ENCODE results near the gene ITGA7.
"Not testable (repeated sequence)": the region's sequence is repeated elsewhere in the genome, so short reads cannot be mapped to it uniquely, and the experiment has no call there.

Gene ITGA7

DNA sequence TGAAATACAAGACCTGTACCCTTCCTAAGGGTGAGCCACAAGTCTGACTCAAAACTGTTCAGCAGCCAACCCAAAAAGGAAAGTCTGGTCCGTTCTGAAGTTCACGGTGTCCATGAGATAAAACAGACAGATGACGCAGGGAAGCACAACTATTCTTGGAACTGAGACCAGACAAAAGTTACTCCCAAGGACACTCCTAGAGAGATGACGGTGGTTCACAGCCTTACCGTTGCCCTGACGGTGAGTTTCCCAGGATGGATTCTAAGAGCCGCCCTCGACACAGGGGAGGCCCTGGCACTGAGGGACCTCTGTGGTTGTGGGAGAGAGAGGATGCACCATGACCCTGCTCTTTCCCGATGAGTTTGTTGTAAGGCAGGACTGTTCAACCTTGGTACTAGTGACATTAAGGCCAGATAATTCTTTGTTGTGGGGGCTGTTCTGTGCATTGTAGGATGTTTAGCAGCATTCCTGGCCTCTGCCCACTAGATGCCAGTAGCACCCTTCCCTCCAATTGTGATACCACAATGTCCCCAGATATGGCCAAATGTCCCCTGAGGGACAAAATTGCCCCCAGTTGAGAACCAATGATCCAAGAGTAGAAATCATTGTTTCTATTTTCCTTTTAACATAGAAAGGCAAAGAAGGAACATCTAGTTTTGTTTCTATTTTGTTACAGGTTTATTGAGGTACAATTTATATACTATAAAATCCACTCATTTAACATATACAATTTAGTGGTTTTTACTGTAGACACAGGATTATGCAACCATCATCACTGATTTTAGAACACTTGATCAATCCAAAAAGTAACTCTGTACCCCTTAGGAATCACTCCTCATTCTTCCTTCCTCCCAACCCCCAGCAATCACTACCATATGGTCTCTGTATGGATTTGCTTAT, 48.0 kb downstream of the ITGA7 start:
- Histone ChIP-seq H2AFZ (ENCODE audit: low read depth, low read length) (no peak overlapping the region), H3K4me1 (ENCODE audit: insufficient read depth, low read length) (no peaks in the 10 kb centered on the region), H3K27me3 (ENCODE audit: insufficient read depth, low read length) (peaks cover 4% of the 10 kb centered on the region), H3K4me3 (ENCODE audit: low read length) (no peak overlapping the region), H3K9me3 (ENCODE audit: low read length) (no peaks in the 10 kb centered on the region), H3K36me3 (ENCODE audit: insufficient read depth, low read length) (no peaks in the 10 kb centered on the region)

- H3K4me1 ChIP-seq (ENCODE audit: insufficient read depth, low read length), result no peaks in the 10 kb centered on the region
- no peak overlapping the region for H3K4me3 ChIP-seq (ENCODE audit: low read length)
- no peaks in the 10 kb centered on the region for H3K9me3 ChIP-seq (ENCODE audit: low read length)
- H2AFZ ChIP-seq (ENCODE audit: low read depth, low read length), result no peak overlapping the region
- H3K27me3 ChIP-seq (ENCODE audit: insufficient read depth, low read length), result peaks cover 4% of the 10 kb centered on the region
- H3K36me3 ChIP-seq (ENCODE audit: insufficient read depth, low read length), result no peaks in the 10 kb centered on the region
Observed at GRCh38 chr12:55658635-55659391, 48.9 kb downstream of the ITGA7 start.

DNA sequence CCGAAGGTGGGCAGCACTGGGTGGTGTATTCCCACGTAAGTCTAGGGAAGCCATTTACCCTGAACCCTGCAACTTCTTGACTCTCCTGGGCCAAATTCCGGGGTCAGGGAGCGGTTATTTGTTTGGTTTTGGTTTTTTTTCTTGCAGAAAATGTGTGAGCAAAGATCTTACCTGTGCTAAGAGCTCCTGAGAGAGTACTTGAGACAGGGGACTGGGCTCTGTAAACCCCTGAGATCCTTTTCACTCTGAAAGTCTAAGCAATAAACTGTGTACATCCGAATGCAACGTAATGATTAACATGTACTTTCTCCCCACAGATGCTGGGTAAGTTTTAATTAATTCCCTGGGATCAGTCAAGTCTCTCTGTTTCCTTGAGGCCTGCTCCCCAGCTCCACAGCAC, 49.5 kb downstream of the ITGA7 start:
- Histone ChIP-seq H2AFZ (ENCODE audit: low read depth, low read length) (no peak overlapping the region), H3K9me3 (ENCODE audit: low read length) (no peaks in the 10 kb centered on the region), H3K4me1 (ENCODE audit: insufficient read depth, low read length) (no peaks in the 10 kb centered on the region), H3K27me3 (ENCODE audit: insufficient read depth, low read length) (peaks cover 4% of the 10 kb centered on the region), H3K36me3 (ENCODE audit: insufficient read depth, low read length) (no peaks in the 10 kb centered on the region), H3K4me3 (ENCODE audit: low read length) (no peak overlapping the region)

- Histone ChIP-seq H3K4me3 (ENCODE audit: low read length) (no peak overlapping the region), H3K36me3 (ENCODE audit: insufficient read depth, low read length) (no peaks in the 10 kb centered on the region), H2AFZ (ENCODE audit: low read depth, low read length) (no peak overlapping the region), H3K4me1 (ENCODE audit: insufficient read depth, low read length) (no peaks in the 10 kb centered on the region), H3K27me3 (ENCODE audit: insufficient read depth, low read length) (peaks cover 4% of the 10 kb centered on the region), H3K9me3 (ENCODE audit: low read length) (no peaks in the 10 kb centered on the region)
Observed at GRCh38 chr12:55657212-55657611, 50.5 kb downstream of the ITGA7 start.

DNA sequence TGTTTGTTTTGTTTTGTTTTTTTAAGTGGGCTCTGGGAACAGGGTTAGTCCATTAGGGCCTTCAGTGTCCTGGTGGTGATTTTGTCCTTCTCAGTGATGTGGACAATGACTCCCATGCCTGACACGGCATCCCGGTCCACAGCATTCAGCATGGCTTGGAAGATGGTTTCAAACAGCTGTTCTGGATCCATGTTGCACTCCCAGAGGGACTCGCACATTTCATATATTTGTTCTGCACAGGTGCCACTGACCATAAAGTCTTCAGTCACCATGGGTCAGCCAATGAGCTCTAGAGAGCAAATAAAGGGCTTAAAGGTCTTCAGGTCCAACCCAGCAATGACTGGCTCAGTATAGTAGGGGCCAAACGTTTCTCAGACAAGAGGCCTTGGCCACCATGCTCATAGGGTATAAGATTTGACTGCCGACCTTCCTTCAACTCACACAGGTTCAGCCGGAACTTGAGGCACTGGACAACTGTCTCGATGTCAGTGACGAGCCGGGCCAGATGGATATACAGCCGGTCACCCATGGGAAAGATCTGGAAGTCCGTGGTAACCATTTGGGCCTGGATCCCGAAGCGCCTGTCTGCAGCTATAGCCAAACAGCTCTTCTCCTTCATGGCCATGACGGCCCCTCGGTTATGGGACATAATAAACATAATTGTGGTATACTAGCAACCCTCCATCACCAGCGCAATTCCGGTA, 53.0 kb downstream of the ITGA7 start:
- H2AFZ ChIP-seq (ENCODE audit: low read depth, low read length), result no peak overlapping the region
- no peaks in the 10 kb centered on the region for H3K9me3 ChIP-seq (ENCODE audit: low read length)
- no peaks in the 10 kb centered on the region for H3K36me3 ChIP-seq (ENCODE audit: insufficient read depth, low read length)
- peaks cover 4% of the 10 kb centered on the region for H3K27me3 ChIP-seq (ENCODE audit: insufficient read depth, low read length)
- no peak overlapping the region for H3K4me3 ChIP-seq (ENCODE audit: low read length)
- no peaks in the 10 kb centered on the region for H3K4me1 ChIP-seq (ENCODE audit: insufficient read depth, low read length)

DNA sequence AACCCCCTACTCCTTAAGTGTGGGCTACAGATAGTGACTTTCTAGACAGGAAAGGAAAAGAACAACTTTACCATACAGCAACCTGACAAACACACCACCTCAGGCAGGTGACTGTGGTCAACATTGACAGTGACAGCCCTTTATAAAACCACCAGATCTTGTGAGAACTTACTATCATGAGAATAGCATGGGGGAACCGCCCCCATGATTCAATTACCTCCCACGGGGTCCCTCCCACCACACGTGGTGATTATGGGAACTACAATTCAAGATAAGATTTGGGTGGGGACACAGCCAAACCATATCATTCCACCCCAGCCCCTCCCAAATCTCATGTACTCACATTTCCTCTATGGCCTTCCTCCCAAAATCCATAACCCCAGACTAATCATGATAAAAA, 54.7 kb downstream of the ITGA7 start:
- Histone ChIP-seq H2AFZ (ENCODE audit: low read depth, low read length) (no peak overlapping the region), H3K9me3 (ENCODE audit: low read length) (no peaks in the 10 kb centered on the region), H3K27me3 (ENCODE audit: insufficient read depth, low read length) (peaks cover 4% of the 10 kb centered on the region), H3K4me1 (ENCODE audit: insufficient read depth, low read length) (no peaks in the 10 kb centered on the region), H3K4me3 (ENCODE audit: low read length) (no peak overlapping the region), H3K36me3 (ENCODE audit: insufficient read depth, low read length) (no peaks in the 10 kb centered on the region)

GRCh38 chr12:55652352-55652751, 55.4 kb downstream of the ITGA7 start:
- no peaks in the 10 kb centered on the region for H3K36me3 ChIP-seq (ENCODE audit: insufficient read depth, low read length)
- no peaks in the 10 kb centered on the region for H3K9me3 ChIP-seq (ENCODE audit: low read length)
- H3K27me3 ChIP-seq (ENCODE audit: insufficient read depth, low read length), result no peaks in the 10 kb centered on the region
- no peaks in the 10 kb centered on the region for H3K4me1 ChIP-seq (ENCODE audit: insufficient read depth, low read length)
- no peak overlapping the region for H2AFZ ChIP-seq (ENCODE audit: low read depth, low read length)
- H3K4me3 ChIP-seq (ENCODE audit: low read length), result no peak overlapping the region

- H3K4me3 ChIP-seq (ENCODE audit: low read length), result no peak overlapping the region
- H3K4me1 ChIP-seq (ENCODE audit: insufficient read depth, low read length), result no peaks in the 10 kb centered on the region
- peaks cover under 1% of the 10 kb centered on the region for H3K9me3 ChIP-seq (ENCODE audit: low read length)
- no peaks in the 10 kb centered on the region for H3K36me3 ChIP-seq (ENCODE audit: insufficient read depth, low read length)
- no peaks in the 10 kb centered on the region for H3K27me3 ChIP-seq (ENCODE audit: insufficient read depth, low read length)
- no peak overlapping the region for H2AFZ ChIP-seq (ENCODE audit: low read depth, low read length)
Observed at GRCh38 chr12:55651299-55651683, 56.4 kb downstream of the ITGA7 start.

DNA sequence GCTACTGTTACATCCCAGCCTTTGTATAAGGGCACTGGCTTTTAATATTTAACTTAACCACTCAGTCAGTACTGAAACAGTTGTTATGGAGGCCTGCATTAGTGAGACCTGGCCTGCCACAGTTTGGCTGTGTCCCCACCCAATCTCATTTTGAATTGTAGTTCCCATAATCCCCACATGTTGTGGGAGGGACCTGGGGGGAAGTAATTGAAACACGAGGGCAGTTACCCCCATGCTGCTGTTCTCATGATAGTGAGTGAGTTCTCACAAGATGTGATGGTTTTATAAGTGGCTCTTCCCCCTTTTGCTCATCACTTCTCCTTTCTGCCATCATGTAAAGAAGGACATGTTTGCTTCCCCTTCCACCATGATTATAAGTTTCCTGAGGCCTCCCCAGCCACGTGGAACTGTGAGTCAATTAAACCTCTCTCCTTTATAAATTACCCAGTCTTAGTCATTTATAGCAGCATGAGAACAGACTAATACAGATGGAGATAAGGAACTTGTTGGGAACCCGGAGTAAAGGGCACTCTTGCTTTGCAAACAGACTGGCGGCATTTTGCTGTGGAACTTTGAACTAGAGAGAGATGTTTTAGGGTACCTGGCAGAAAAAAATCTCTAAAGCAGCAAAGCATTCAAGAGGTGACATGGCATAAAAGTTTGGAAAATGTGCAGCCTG, 56.9 kb downstream of the ITGA7 start:
- H3K27me3 ChIP-seq (ENCODE audit: insufficient read depth, low read length); H3K4me1 ChIP-seq (ENCODE audit: insufficient read depth, low read length); H2AFZ ChIP-seq (ENCODE audit: low read depth, low read length); H3K36me3 ChIP-seq (ENCODE audit: insufficient read depth, low read length); H3K4me3 ChIP-seq (ENCODE audit: low read length); H3K9me3 ChIP-seq (ENCODE audit: low read length): not testable (repeated sequence)

GRCh38 chr12:55647027-55647426, 60.7 kb downstream of the ITGA7 start:
- Histone ChIP-seq H2AFZ (ENCODE audit: low read depth, low read length) (no peak overlapping the region), H3K4me3 (ENCODE audit: low read length) (no peak overlapping the region), H3K4me1 (ENCODE audit: insufficient read depth, low read length) (no peaks in the 10 kb centered on the region), H3K9me3 (ENCODE audit: low read length) (peaks cover 3% of the 10 kb centered on the region), H3K27me3 (ENCODE audit: insufficient read depth, low read length) (peaks cover 5% of the 10 kb centered on the region), H3K36me3 (ENCODE audit: insufficient read depth, low read length) (no peaks in the 10 kb centered on the region)

DNA sequence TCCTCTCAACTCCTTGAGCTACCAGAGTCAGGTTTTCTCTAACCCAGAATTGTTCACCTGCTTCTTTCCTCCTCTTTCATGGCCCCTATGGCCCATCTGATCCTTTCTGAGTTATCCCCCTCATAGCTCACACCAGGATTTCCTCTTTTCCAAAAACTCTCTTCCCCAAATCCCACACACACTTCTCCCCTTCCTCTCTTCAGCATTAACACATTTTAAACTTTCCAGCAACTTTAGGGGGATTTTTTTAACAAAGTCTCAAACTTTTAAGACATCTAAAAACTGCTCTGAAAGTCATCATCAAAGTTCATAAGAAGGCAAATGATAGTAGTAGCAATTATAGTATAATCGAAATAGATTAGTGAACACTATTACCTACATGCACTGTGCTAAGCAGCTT, 63.1 kb downstream of the ITGA7 start:
- H3K9me3 ChIP-seq (ENCODE audit: low read length), result peaks cover 3% of the 10 kb centered on the region
- no peak overlapping the region for H2AFZ ChIP-seq (ENCODE audit: low read depth, low read length)
- no peak overlapping the region for H3K4me3 ChIP-seq (ENCODE audit: low read length)
- no peaks in the 10 kb centered on the region for H3K36me3 ChIP-seq (ENCODE audit: insufficient read depth, low read length)
- H3K27me3 ChIP-seq (ENCODE audit: insufficient read depth, low read length), result peaks cover 5% of the 10 kb centered on the region
- no peaks in the 10 kb centered on the region for H3K4me1 ChIP-seq (ENCODE audit: insufficient read depth, low read length)

DNA sequence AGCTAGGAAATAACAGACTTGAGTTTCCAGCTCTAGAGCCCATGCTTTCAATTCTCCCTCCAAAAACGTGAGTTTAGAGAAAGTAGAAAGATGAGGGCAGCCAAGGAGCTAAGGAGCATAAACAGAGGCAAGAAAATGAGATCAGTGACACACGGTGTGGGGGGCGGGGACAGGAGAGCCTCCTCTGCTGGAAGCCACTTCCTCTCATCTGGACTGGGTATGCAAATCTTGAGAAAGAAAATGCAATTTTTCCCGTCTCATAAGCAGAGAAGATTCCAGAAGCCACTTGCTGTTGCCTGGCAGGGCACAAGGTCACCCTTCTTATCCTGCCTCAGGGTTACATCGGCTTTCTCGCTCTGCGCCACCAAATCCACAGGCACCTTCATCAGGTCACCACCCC, 65.0 kb downstream of the ITGA7 start:
- peaks cover 3% of the 10 kb centered on the region for H3K9me3 ChIP-seq (ENCODE audit: low read length)
- no peaks in the 10 kb centered on the region for H3K36me3 ChIP-seq (ENCODE audit: insufficient read depth, low read length)
- H2AFZ ChIP-seq (ENCODE audit: low read depth, low read length), result no peak overlapping the region
- peaks cover 5% of the 10 kb centered on the region for H3K27me3 ChIP-seq (ENCODE audit: insufficient read depth, low read length)
- H3K4me3 ChIP-seq (ENCODE audit: low read length), result no peak overlapping the region
- H3K4me1 ChIP-seq (ENCODE audit: insufficient read depth, low read length), result no peaks in the 10 kb centered on the region

- no peaks in the 10 kb centered on the region for H3K36me3 ChIP-seq (ENCODE audit: insufficient read depth, low read length)
- no peak overlapping the region for H2AFZ ChIP-seq (ENCODE audit: low read depth, low read length)
- H3K27me3 ChIP-seq (ENCODE audit: insufficient read depth, low read length), result peaks cover 5% of the 10 kb centered on the region
- peaks cover 3% of the 10 kb centered on the region for H3K9me3 ChIP-seq (ENCODE audit: low read length)
- no peaks in the 10 kb centered on the region for H3K4me1 ChIP-seq (ENCODE audit: insufficient read depth, low read length)
- no peak overlapping the region for H3K4me3 ChIP-seq (ENCODE audit: low read length)
Observed at GRCh38 chr12:55642267-55642666, 65.4 kb downstream of the ITGA7 start.

Measured in neuron (in vitro differentiated cells).